NCI-H2196 treated with DMSO at 0.1 percent for 48 hours (cell line): Measurements from ENCODE around the gene RIPK1.
A peak's percentile ranks its signal among the peaks of the same experiment; 100 is the strongest.
"Not testable (repeated sequence)": the region's sequence is repeated elsewhere in the genome, so short reads cannot be mapped to it uniquely, and the experiment has no call there.

ENCODE experiments used
- DNase-seq: peaks from one replicate; lab custom pipeline; 2025; ENCODE audit not compliant: unreplicated experiment; lab: John Stamatoyannopoulos, UW

Gene RIPK1

GRCh38 chr6:3045369-3045768 is 22.9 kb upstream of the RIPK1 start:
- peak; percentile 68 for DNase-seq

GRCh38 chr6:3045777-3046176 is 22.5 kb upstream of the RIPK1 start:
- DNase-seq = no peak

- no peak for DNase-seq
Observed at GRCh38 chr6:3046295-3046694, 22.0 kb upstream of the RIPK1 start.

- DNase-seq = not testable (repeated sequence)
Observed at GRCh38 chr6:3048009-3048408, 20.3 kb upstream of the RIPK1 start.

GRCh38 chr6:3052481-3053230 is 15.6 kb upstream of the RIPK1 start:
- DNase-seq = no peak

GRCh38 chr6:3053231-3053508 is 15.1 kb upstream of the RIPK1 start:
- DNase-seq = no peak

GRCh38 chr6:3054229-3055157 is 13.8 kb upstream of the RIPK1 start:
- not testable (repeated sequence) for DNase-seq

DNA sequence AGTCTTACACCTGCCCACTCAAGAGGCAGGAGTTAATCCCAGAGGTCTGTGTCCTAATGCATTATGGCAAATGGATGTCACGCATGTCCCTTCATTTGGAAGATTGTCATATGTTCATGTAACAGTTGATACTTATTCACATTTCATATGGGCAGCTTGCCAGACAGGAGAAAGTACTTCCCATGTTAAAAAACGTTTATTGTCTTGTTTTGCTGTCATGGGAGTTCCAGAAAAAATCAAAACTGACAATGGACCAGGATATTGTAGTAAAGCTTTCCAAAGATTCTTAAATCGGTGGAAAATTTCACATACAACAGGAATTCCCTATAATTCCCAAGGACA is 13.2 kb upstream of the RIPK1 start:
- DNase-seq = not testable (repeated sequence)

- no peak for DNase-seq
Observed at GRCh38 chr6:3057063-3057770, 11.1 kb upstream of the RIPK1 start.

DNA sequence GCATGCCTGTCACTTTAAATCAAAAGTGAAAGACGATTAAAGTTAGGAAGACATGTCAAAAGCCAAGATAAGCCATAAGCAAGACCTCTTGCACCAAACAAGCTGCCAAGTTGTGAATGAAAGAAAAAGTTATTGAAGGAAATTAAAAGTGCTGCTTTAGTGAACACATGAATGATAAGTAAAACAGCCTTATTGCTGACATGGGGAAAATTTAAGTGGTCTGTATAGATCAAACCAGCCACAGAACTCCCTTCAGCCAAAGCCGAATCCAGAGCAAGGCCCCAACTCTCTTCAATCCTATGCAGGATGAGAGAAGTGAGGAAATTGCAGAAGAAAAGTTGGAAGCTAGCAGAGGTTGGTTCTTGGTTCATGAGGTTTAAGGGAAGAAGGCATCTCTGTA is 9.3 kb upstream of the RIPK1 start:
- DNase-seq = no peak

GRCh38 chr6:3060092-3060491 is 8.2 kb upstream of the RIPK1 start:
- DNase-seq = not testable (repeated sequence)

DNA sequence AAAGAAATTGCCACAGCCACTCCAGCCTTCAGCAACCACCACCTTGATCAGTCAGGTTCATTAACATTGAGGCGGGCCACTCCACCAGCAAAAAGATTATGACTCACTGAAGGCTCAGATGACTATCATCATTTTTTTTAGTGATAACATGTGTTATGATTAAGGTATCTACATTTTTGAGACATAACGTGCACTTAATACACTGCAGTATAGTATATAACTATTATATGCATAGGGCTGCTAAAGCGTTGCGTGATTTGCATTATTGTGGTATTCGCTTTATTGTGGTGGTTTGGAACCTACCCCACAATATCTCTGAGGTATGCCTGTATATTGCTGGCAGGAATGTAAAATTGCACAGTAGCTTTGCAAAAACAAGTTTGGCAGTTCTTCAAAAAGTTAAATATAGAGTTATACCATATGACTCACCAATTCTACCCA is 6.8 kb upstream of the RIPK1 start:
- no peak for DNase-seq

- not testable (repeated sequence) for DNase-seq
Observed at GRCh38 chr6:3063340-3063732, 5.0 kb upstream of the RIPK1 start.

DNA sequence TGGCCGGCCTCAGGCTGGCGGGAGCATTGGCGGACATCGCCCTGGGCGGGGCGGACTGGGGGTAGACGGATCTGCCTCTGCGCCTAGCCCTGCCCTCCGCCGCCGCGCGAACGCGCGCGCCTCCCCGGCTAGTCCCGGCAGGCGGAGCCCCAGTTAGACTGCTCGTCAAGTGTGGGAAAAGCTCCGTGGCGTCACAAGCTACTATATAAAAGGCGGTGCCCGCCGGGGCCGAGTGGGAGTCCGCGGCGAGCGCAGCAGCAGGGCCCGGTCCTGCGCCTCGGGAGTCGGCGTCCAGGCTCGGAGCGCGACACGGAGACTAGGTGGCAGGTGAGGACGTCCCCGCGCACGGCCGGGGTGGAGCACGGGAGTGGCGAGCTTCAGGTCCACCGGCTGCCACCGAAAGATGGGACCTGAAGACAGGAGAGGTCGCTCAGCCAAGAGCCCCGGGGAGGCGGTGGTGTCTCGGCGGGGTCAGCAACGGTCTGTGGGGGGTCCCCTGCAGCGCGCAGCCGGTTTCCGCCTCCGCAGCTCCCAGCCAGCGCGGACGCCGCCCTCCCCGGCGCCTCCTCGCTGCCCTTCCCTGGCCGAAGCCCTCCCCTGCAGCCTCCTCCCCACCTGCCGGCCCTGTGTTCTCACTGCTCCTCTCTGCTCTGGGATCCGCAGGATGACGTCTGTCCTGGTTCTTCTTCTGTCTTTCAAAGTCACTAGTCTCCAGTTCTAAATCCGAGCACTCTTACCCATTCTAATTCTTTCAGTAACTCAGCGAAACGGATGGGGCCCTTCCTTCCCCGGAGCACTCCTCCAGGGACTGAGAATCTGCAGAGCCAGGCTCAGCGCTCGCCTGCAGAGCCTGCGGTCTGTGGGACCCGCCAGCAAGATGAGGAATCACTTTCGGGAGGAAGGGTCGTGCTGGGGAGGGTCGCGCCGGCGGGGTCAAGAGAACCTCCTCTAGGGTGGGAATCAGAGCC is 4.3 kb upstream of the RIPK1 start:
- peak; percentile 85 for DNase-seq

DNA sequence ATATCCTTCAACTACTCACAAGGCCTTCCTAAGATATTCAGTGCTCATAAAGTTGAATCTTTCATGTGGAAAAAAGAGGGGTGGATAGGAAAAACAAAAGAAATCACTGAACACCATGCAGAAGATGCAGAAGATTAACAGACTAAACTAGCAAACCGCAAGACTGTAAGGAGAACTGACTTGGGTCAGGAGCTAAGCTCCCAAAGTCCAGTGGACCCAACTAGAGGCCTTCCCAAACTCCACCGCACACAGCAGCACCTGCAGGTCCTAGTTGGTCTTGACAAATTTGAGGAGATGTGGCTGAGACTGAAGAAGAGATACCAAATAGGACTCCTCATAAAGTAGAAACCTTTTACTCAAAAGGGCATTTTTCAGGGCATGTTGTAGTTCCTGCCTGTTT is 3.3 kb downstream of the RIPK1 start:
- no peak for DNase-seq

GRCh38 chr6:3072798-3073197 is 4.5 kb downstream of the RIPK1 start:
- DNase-seq = no peak

GRCh38 chr6:3073382-3073781 is 5.1 kb downstream of the RIPK1 start:
- no peak for DNase-seq

DNA sequence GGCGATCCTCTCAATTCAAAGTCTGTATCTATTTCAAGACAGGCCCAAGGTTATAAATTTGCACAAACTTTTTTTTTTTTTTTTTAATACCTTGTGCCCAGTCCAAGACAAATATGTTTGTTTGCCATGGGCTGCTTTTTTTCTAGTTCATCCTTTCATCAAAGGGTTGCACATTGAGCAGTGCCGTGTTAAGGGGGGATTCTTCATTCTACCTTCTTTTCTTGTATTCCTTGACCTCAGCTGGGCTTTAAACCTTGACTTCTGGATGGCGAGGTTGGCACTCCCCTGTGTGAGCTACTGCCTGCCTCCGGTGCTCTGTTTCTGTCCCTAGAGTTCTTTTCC is 7.4 kb downstream of the RIPK1 start:
- no peak for DNase-seq

DNA sequence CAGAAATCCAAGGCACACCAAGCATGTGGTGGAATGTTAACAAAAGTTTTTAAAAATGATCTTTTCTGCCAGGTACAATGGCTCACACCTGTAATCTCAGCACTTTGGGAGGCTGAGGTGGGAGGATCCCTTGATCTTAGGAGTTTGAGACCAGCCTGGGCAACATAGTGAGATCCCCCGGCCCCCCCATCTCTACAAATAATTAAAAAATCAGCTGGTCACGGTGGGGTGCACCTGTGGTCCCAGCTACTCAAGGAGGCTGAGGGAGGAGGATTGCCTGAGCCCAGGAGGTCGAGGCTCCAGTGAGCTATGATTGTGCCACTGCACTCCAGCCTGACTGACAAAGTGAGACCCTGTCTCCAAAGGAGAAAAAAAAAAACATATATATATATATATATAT is 8.0 kb downstream of the RIPK1 start:
- DNase-seq = no peak

- DNase-seq = no peak
Observed at GRCh38 chr6:3077430-3077829, 9.1 kb downstream of the RIPK1 start.

GRCh38 chr6:3078952-3079351 is 10.7 kb downstream of the RIPK1 start:
- not testable (repeated sequence) for DNase-seq
